HG02970 (cell line): Measurements from ENCODE around the gene NEUROD2.

Experiments
- ATAC-seq: cut with Tn5 transposase; IDR thresholded peaks from one replicate; pipeline ENCODE4 v1.9.1; 2021; ENCODE audit warnings: mild to moderate bottlenecking, moderate library complexity, moderate number of reproducible peaks; ENCODE audit not compliant: unreplicated experiment, low FRiP score

NEUROD2 gene

DNA sequence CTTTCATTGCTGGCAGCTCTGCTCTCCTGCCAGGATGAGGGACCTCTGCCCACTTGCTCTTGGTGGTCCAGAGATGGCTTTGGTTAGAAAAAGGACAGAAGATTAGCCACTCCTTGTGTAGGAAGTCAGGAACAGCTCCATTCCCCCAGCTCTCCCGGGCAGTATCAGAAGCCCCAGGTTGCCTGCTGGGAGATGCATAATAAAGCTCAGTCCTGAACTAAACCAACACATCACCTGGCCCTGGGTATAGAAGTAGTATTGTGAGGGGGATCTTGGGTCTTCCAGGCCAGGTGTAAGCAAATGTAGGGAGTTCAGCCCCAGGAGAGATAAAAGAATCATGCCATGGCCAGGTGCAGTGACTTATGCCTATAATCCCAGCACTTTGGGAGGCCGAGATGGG lies 52.4 kb downstream of the NEUROD2 start:
- ATAC-seq, result no peak
